Renal cortical epithelial cell (primary cell): ENCODE data around the gene KCNG2. TPM values are rescaled to one million over a fixed set of nuclear protein-coding genes. Genes with fewer than 3 reads are reported as not detected.
"Not testable (repeated sequence)": the region's sequence is repeated elsewhere in the genome, so short reads cannot be mapped to it uniquely, and the experiment has no call there.

Experiments used
- DNase-seq: peaks from one replicate; pipeline ENCODE4 v3.0.0-alpha.2; 2011; ENCODE audit warnings: low read depth
- total RNA-seq: library from RNA; depleted of rRNA; stranded (reverse); fragments of >200 nt; gene quantifications from 2 replicates; pipeline ENCODE4 v1.2.3, GENCODE V29; 2014

The KCNG2 gene
- total RNA-seq, 1 donor from 2014 or later: 0.20 TPM

DNA sequence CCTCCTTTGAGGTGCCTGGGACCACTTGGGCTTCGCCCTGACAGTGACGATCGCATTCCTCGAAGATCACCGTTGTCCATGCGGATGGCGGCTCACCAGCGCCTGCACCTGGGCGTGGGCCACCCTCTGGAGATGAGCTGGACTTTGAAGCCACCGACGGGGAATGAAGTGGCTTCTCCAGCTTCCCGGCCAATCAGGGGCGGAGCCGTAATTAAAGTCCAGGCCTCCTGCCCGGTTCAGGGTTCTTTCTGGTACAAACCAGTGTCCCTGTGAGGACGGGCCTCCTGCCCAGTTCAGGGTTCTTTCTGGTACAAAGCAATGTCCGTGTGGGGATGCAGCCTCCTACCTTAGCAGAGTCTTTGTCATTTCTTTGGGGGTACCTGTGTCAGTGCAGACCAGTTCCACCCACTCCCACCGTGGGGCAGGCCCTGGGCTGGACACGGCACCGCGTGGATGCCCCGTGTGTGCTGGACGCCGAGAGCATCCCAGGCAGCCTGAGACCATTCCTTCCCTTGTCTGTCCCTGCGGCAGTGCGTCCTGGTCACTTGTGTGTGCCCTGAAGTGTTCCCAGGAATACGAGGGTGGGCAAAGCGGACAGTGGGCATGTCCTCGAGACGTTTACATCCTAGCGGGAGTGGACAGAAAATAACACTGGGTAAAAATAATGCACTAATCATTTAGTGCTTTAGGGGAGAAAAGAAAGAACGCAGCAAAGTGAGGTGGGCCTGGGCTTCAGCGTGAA, 55.0 kb downstream of the KCNG2 start:
- no peak for DNase-seq

DNA sequence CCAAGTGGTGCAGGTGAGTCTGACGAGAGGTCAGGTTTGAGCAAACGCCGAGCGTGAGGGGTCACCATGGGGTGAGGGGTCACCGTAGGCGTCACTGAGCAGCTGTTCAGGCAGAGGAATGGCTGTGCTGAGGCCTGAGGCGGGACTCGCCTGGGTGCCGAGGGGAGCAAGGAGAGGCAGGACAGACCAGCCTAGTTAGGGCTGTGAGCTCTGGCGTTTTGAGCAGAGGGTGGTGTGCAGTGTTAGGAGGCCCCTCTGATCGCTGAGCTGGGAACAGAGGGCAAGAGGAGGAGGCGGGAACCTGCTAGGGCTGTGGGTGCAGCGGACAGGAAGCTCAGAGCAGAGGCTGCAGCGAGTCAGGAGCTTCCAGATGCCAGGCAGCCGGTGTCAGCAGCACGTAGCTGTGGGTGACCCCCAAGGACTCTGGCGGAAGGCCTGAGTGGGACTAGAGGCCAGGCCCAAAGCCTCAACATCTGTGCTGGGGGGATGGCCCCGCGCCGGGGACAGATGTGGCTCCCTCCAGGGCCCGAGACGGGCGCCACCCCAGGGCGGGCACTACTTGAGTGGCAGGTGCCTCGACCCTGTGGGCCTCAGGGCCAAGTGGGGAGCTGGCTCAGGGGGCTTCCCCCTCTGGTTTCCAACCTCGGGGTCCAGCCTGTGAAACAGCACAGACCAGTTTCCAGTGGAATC, 55.7 kb downstream of the KCNG2 start:
- DNase-seq: no peak

DNA sequence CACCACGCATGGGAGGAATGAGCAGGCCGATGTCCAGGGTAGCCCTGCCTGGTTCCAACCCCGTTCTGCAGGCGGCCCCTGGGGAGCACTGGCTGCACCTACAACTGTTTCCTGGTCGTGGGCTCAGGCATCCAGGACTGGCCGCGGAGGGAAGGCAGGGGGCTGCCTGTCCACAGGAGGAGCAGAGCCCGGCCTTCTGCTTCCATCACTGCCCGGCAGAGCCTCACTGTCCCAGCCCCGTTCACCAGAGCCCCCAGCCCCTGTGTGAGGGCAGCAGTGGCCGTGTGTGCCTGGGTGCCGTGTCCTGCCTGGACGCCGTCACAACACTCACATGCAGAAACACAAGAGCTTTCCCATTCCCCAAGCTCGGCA, 56.2 kb downstream of the KCNG2 start:
- no peak for DNase-seq

GRCh38 chr18:79855147-79855933, 57.6 kb downstream of the KCNG2 start:
- DNase-seq: no peak

DNA sequence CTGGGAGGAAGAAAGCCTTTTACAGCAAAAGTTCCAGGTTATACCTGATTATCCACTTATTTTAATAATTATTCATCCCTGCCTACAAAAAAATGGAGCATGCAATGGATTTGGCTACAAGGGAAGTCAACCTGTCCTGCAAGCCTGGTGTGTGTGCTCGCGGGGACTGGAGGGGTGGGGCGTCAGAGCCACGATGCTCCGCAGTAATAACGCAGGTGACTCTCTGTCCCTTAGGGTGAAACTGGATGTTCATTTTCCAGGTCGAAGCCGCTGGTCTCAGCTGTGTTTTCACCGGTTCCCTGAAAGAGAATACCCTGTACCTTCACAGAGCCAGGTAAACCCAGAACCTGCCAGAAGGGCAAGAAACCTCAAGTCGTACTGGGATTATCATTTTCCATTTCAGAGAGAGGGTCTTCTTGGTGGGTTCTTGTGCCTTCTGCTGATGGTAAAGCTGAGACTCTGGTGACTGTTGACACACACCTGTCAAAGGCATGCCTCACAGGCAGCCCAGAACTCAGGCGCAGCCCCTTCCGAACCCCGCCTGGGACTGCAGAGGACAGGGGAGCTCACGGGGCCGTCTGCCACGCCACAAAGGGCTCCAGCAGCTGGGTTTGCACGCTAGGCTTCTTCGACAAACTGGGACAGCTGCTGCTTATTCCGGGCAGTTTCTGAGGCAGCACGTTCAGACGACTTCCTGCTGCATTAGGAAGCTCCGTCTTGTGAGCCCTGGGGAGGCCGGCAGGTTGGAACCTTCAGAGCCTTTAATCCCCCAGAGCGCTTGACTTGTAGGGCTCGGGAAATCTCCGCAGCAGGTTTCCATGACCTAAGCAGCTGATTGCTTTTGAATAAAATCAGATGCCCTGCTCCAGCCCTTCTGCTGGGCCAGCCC, 58.6 kb downstream of the KCNG2 start:
- peak; percentile 4 for DNase-seq

DNA sequence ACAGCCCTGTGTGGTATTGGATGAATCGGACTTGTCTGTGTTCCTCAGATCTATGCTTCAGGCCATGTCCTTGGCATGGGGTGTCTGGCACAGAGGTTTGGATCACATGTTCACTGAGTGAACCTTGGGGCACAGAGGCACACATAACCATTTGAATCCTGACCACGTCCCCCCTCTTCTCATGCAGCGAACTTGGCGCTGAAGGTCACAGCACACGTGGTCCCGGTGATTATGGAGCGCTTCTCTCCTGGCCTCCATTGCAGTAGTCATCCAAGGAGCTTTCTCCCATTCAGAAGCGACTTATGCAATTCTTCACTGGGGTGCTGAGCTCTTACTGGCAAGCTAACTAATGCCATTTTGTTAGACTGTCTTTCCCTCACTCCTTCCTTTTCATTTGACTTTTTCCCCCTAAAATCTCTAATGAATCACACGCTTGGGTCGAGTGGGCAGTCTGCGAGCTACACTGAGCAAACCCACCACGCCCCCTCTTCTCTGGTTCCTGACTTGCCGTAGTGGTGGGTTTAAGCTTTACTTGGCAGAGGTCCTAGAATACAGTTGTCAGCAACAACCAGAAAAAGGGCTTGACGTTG, 59.4 kb downstream of the KCNG2 start:
- peak; percentile 21 for DNase-seq

GRCh38 chr18:79859314-79859713, 61.6 kb downstream of the KCNG2 start:
- DNase-seq: no peak

DNA sequence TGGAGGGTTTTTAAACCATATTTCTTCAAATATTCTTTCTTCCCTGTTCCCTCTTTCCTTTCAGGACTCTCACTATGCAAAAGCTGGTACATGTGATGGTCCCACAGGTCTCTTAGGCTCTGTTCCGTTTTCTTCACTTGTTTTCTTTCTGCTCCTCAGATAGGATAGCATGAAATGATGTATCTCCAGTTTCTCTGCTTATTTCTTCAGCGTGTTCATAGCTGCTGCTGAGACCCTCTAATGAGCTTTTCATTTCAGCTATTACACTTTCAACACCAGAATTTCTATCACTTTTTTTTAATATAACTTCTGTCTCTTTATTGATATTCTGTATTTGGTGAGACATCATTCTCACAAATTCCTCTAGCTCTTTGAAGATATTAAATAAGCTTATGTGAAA, 63.9 kb downstream of the KCNG2 start:
- no peak for DNase-seq

DNA sequence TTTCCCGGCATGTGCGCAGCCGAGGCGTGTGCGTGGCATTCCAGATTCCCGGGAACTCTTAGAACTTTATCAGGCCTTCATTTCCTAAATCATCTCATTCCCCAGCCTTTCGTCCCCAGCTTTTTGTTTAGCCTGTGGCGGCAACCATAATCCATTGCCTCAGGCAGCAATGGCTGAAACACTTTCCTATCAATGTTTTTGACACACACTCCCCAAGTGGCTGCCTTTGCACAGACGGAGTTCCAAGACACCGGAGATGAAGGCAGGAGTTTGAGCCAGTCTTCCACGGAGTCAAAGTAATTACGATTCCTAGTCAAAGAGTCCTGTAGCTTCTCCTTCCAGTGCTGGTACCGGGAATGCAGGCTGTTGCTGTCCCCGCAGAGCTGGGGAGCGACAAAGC, 64.8 kb downstream of the KCNG2 start:
- DNase-seq: no peak

DNA sequence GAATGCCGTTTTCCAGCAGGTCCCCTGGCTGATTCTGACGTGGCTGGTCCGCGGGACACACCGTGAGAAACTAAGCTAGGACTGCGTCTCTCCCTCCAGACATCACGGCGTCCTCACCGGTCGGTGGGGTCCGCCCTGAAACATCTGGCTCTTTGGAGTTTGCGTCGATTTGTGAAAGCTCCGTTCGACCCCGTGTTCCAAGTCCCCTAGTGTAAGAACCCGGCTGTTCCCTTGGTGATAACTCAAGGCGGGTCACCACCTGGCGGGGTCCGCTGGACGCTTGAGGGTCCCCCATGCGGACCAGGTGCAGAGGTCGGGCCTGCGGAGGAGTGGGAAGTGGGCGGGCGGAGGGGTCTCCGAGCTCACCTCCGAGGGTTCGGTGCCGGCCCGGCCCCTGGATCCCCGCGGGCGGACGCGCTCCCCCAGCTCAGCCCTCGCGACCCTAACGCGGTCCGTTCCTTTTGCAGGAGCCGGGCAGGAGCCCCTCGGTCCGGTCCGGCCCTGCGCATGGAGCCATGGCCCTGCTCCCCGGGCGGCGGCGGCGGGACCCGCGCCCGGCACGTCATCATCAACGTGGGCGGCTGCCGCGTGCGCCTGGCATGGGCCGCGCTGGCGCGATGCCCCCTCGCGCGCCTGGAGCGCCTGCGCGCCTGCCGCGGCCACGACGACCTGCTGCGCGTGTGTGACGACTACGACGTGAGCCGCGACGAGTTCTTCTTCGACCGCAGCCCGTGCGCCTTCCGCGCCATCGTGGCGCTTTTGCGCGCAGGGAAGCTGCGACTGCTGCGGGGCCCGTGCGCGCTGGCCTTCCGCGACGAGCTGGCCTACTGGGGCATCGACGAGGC, 65.6 kb downstream of the KCNG2 start:
- no peak for DNase-seq

DNA sequence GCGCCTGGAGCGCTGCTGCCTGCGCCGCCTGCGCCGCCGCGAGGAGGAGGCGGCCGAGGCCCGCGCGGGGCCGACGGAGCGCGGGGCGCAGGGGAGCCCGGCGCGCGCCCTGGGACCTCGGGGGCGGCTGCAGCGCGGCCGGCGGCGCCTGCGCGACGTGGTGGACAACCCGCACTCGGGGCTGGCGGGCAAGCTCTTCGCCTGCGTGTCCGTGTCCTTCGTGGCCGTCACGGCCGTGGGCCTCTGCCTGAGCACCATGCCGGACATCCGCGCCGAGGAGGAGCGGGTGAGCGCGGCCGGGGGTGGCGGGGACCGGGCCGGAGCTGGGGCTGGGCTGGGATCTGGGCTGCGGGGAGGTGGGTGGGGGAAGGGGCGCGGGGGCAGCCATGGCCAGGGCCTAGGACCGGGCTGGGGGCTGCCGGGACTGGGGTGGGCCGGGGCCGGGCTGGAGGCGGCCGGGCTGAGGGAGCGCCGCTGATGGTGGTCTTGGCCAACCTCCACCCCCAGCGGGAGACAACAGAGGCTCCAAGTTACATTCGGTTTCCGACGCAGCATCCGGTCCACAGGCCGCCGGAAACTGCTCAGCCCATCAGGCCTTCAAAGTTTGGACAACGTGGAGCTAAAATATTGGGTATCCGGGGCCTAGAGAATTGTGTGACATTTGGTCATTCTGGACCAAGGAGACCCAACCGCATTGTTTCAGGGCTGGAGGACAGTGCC, 66.4 kb downstream of the KCNG2 start:
- DNase-seq: no peak

DNA sequence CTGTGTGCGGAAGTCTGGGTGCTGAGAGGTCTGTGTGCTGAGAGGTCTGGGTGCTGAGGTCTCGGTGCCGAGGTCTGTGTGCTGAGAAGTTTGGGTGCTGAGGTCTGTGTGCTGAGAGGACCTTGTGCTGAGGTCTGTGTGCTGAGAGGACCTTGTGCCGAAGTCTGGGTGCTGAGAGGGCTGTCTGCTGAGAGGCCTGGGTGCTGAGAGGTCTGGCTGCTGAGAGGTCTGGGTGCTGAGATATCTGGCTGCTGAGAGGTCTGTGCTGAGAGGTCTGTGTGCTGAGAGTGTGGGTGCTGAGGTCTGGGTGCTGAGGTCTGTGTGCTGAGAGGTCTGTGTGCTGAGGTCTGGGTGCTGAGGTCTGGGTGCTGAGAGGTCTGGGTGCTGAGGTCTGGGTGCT, 67.2 kb downstream of the KCNG2 start:
- not testable (repeated sequence) for DNase-seq

DNA sequence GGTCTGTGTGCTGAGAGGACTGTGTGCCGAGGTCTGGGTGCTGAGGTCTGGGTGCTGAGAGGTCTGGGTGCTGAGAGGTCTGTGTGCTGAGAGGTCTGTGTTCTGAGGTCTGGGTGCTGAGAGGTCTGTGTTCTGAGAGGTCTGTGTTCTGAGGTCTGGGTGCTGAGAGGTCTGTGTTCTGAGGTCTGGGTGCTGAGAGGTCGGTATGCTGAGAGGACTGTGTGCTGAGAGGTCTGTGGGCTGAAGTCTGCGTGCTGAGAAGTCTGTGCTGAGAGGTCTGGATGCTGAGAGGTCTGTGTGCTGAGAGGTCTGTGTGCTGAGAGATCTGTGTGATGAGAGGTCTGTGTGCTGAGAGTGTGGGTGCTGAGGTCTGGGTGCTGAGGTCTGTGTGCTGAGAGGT, 68.2 kb downstream of the KCNG2 start:
- DNase-seq: not testable (repeated sequence)

- DNase-seq: no peak
These were observed 69.3 kb downstream of the KCNG2 start for GRCh38 chr18:79866889-79867574.

DNA sequence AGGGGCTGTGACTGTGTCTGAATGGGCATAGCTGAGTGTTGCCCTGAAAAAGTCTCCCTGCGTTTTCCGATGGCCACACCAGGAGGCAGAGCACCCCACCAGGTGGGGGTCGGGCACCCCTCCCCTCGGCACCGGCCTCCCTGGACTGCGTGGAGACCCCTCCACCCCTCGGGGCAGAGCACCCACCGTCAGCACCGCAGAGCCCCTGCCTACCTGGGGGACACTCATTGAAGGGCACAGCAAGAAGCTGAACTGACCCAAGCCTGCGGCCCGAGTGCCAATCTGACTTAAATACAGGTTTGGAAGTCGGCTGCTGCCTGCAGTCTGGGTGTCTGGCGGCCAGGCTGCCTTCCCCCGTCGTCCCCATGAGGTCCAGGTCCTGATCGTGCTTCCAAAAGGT, 69.9 kb downstream of the KCNG2 start:
- DNase-seq: no peak

DNA sequence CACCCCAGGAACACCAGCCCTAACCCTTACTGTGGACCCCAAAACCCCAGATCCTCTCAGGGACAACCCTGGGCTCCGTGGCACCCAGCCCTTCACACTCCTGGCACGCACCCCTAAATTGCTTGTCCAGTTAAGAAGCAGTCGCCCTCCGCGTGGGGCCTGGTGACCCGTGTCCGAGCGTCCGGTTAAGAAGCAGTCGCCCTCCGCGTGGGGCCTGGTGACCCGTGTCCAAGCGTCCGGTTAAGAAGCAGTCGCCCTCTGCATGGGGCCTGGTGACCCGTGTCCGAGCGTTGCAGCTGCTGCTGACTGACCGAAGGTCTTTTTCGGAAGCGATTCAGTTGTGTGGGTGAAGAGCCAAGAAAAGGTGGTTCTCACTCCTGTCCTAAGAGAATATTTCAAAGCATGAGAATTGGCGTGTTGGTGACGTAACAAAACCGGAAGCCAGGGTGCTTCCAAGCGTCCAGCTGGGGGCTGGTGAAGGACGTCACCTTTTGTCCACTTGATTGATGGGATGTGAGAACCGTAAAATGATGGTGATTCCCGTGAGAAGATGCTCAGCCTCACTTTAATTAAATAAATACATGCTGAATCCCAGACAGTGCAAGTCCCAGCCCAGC, 70.5 kb downstream of the KCNG2 start:
- DNase-seq: peak; percentile 3

GRCh38 chr18:79868811-79869541, 71.2 kb downstream of the KCNG2 start:
- DNase-seq: no peak
